IMR-90 (cell line): ENCODE data around the gene MAGOH.

Experiments used
- NFE2L2 ChIP-seq: fragments of 150-350 bp; IDR thresholded peaks from 2 replicates; pipeline ENCODE4 v1.6.1; 2016; ENCODE audit warnings: low read depth, mild to moderate bottlenecking, low read length
- RAD21 ChIP-seq: IDR thresholded peaks from 2 replicates; pipeline ENCODE4 v1.6.1; 2012; ENCODE audit warnings: low read length, improper control_type of control experiment
- TF ChIP-seq, protein P1 (sequence below): conservative IDR thresholded peaks from 2 replicates; pipeline ENCODE4 v1.5.1; 2012; ENCODE audit warnings: mild to moderate bottlenecking, low read depth, low read length, improper control_type of control experiment

DNA sequence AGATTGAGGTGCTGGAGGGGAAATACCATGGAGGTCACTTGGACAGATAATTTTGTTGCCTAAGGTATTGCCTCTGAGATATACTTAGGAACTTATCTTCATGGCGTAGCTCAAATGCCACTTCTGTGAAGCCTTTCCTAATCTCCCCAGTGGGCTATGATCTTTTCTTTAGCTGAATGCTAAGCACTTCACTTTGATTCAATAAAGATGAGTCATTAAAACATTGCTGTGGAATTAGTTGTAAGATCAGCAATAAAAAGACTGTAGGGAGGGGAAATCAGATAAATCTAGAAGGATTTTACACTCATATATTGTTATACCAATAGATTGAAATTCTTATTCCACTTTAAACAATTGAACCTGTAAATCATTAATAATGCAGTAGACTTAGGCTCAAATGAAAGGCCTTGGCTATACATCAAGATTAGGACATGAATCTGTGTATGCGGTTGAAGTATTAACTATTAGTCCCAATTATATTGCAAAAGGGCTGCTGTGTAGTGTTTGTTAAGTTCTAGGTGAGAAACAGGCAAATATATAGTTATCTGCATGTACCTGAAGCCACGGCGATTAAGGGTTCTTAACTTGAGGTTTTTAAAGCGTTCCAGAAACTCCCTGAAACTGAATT lies 19.2 kb upstream of the MAGOH start:
- TF ChIP-seq, protein P1, sequence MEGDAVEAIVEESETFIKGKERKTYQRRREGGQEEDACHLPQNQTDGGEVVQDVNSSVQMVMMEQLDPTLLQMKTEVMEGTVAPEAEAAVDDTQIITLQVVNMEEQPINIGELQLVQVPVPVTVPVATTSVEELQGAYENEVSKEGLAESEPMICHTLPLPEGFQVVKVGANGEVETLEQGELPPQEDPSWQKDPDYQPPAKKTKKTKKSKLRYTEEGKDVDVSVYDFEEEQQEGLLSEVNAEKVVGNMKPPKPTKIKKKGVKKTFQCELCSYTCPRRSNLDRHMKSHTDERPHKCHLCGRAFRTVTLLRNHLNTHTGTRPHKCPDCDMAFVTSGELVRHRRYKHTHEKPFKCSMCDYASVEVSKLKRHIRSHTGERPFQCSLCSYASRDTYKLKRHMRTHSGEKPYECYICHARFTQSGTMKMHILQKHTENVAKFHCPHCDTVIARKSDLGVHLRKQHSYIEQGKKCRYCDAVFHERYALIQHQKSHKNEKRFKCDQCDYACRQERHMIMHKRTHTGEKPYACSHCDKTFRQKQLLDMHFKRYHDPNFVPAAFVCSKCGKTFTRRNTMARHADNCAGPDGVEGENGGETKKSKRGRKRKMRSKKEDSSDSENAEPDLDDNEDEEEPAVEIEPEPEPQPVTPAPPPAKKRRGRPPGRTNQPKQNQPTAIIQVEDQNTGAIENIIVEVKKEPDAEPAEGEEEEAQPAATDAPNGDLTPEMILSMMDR = no peak
- TF ChIP-seq NFE2L2 (no peak), RAD21 (no peak)
